SU-DHL-6 (cell line): ENCODE data around the gene CEP170.

Experiments
- H2AFZ ChIP-seq: fragments of 200-600 bp; sonication (generic); 2 replicates; pipeline ENCODE4 v1.6.1; 2014; ENCODE audit warnings: low read depth, mild to moderate bottlenecking, moderate library complexity, mixed read lengths, antibody characterized with exemption, low read length; ENCODE audit not compliant: severe bottlenecking
- H3F3A ChIP-seq: fragments of 200-600 bp; shearing (Covaris generic); 2 replicates; pipeline ENCODE4 v1.6.0; 2016; ENCODE audit warnings: antibody characterized with exemption, mild to moderate bottlenecking; ENCODE audit not compliant: insufficient read depth
- H3K27ac ChIP-seq: fragments of 200-600 bp; sonication (generic); 2 replicates; pipeline ENCODE4 v1.5.1; 2016; ENCODE audit warnings: low read depth, mild to moderate bottlenecking, low read length, moderate library complexity, mixed read lengths
- H3K27me3 ChIP-seq: fragments of 200-600 bp; sonication (generic), shearing (Covaris generic); 2 replicates; pipeline ENCODE4 v1.6.0; 2014; ENCODE audit warnings: mild to moderate bottlenecking, low read length
- H3K36me3 ChIP-seq: fragments of 200-600 bp; sonication (generic); 2 replicates; pipeline ENCODE4 v1.6.1; 2014; ENCODE audit warnings: mild to moderate bottlenecking, low read length, mixed read lengths
- H3K4me2 ChIP-seq: fragments of 300-600, 200-600 bp; shearing (Covaris generic), sonication (generic); 2 replicates; pipeline ENCODE4 v1.6.0; 2014; ENCODE audit warnings: low read length, low read depth, mild to moderate bottlenecking; ENCODE audit not compliant: poor library complexity, severe bottlenecking
- H3K4me3 ChIP-seq: fragments of 200-600 bp; sonication (generic); 2 replicates; pipeline ENCODE4 v1.5.1; 2014; ENCODE audit warnings: antibody characterized with exemption, low read length, mild to moderate bottlenecking, mixed read lengths; ENCODE audit not compliant: insufficient read depth, poor library complexity, severe bottlenecking
- H3K79me2 ChIP-seq: fragments of 200-600 bp; sonication (generic); 2 replicates; pipeline ENCODE4 v1.6.1; 2014; ENCODE audit warnings: mild to moderate bottlenecking, low read length, moderate library complexity; ENCODE audit not compliant: insufficient read depth
- H3K9ac ChIP-seq: fragments of 200-600 bp; sonication (generic); 2 replicates; pipeline ENCODE4 v1.7.0; 2014; ENCODE audit warnings: mild to moderate bottlenecking, low read length
- H3K9me2 ChIP-seq: fragments of 200-600 bp; sonication (generic); replicated peaks from 2 replicates; pipeline ENCODE4 v1.6.1; 2014; ENCODE audit warnings: low read length; ENCODE audit not compliant: insufficient read depth
- H3K9me3 ChIP-seq: fragments of 200-600 bp; sonication (generic); 2 replicates; pipeline ENCODE4 v1.6.1; 2014; ENCODE audit warnings: low read length, mixed read lengths; ENCODE audit not compliant: insufficient read depth
- H4K20me1 ChIP-seq: fragments of 200-600 bp; sonication (generic); 2 replicates; pipeline ENCODE4 v1.6.1; 2014; ENCODE audit warnings: low read depth, mild to moderate bottlenecking, antibody characterized with exemption, low read length, moderate library complexity, mixed read lengths
- EZH2phosphoT487 ChIP-seq: fragments of 200-600 bp; sonication (generic), shearing (Covaris generic); conservative IDR thresholded peaks from 2 replicates; pipeline ENCODE4 v1.6.1; 2018; ENCODE audit warnings: mild to moderate bottlenecking, antibody characterized with exemption, low read length, moderate library complexity, mixed read lengths
- TF ChIP-seq, protein P1 (sequence below): fragments of 200-600 bp; sonication (generic); IDR thresholded peaks from one replicate; pipeline ENCODE4 v1.5.1; 2017; ENCODE audit warnings: antibody characterized with exemption, mild to moderate bottlenecking, low read length, moderate library complexity; ENCODE audit not compliant: insufficient read depth, poor library complexity, severe bottlenecking

The CEP170 gene

DNA sequence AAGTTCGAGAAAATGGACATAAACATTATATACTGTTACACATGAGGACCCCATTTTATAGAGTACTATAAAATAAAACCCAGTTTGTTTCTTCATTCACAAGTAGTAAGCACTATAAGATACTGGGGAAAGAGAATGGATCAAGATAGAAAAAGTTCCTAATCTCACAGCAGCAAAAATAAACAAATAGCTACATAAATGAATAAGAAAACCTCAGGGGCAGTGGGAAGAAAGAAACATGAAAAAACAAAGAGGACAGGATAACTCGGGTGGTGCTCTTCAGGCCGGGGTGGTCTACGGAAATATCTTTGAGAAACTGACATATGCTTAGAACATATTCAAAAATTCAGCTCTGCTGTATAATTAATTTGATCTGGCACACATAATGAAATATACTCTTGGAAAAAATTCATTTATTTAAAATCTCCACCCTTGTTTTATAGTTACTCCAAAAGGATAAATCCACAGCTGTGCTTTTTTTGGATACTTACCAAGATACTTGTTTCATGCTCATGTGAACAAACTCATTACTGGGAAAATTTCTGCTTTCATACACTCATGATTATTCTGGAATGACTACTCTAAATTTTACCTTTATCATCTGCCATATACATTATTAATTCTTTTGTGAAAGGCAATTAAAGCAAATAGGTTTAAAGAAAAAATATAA is 20.0 kb downstream of the CEP170 start:
- Histone ChIP-seq H3K79me2 (peaks cover 96% of the 10 kb centered on the region), H3F3A (peaks cover 3% of the 10 kb centered on the region; the same call in 1 of the 2 replicates), H3K27me3 (no peaks in the 10 kb centered on the region), H3K9me2 (no peaks in the 10 kb centered on the region), H3K36me3 (peaks cover 48% of the 10 kb centered on the region), H3K4me3 (no peak overlapping the region), H2AFZ (no peak overlapping the region), H3K9ac (no peak overlapping the region), H3K9me3 (peaks cover 27% of the 10 kb centered on the region), H4K20me1 (no peaks in the 10 kb centered on the region; the same call in 1 of the 2 replicates), H3K4me2 (no peak overlapping the region), H3K27ac (no peak overlapping the region)
- TF ChIP-seq, protein P1, sequence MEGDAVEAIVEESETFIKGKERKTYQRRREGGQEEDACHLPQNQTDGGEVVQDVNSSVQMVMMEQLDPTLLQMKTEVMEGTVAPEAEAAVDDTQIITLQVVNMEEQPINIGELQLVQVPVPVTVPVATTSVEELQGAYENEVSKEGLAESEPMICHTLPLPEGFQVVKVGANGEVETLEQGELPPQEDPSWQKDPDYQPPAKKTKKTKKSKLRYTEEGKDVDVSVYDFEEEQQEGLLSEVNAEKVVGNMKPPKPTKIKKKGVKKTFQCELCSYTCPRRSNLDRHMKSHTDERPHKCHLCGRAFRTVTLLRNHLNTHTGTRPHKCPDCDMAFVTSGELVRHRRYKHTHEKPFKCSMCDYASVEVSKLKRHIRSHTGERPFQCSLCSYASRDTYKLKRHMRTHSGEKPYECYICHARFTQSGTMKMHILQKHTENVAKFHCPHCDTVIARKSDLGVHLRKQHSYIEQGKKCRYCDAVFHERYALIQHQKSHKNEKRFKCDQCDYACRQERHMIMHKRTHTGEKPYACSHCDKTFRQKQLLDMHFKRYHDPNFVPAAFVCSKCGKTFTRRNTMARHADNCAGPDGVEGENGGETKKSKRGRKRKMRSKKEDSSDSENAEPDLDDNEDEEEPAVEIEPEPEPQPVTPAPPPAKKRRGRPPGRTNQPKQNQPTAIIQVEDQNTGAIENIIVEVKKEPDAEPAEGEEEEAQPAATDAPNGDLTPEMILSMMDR = no peak
- no peak for TF ChIP-seq EZH2phosphoT487

DNA sequence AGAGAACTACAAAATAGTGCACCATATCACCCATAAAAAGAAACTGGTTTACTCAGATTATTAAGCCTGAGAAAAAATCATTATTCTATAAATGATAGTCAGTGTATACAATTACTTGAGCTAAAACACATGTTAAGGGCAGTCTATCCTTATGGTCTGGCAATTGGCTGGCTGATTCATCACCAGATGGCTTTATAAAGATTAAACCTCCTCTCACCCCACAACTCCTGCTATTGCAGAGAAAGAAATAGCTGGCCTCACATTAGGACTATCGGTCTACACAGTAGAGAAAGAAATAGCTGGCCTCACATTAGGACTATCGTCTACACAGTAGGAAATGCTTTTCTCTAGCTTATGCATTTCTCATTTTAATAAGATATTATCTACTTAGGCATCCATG is 21.2 kb downstream of the CEP170 start:
- Histone ChIP-seq H3K27me3 (no peaks in the 10 kb centered on the region), H3K36me3 (peaks cover 58% of the 10 kb centered on the region), H4K20me1 (no peaks in the 10 kb centered on the region; the same call in 1 of the 2 replicates), H3F3A (peaks cover 3% of the 10 kb centered on the region; the same call in 1 of the 2 replicates), H3K9ac (no peak overlapping the region), H3K4me2 (no peak overlapping the region), H3K9me2 (no peaks in the 10 kb centered on the region), H3K27ac (no peak overlapping the region), H3K9me3 (peaks cover 33% of the 10 kb centered on the region), H3K79me2 (peaks cover 96% of the 10 kb centered on the region), H2AFZ (no peak overlapping the region), H3K4me3 (no peak overlapping the region)
- no peak for TF ChIP-seq EZH2phosphoT487
- TF ChIP-seq, protein P1 = no peak

DNA sequence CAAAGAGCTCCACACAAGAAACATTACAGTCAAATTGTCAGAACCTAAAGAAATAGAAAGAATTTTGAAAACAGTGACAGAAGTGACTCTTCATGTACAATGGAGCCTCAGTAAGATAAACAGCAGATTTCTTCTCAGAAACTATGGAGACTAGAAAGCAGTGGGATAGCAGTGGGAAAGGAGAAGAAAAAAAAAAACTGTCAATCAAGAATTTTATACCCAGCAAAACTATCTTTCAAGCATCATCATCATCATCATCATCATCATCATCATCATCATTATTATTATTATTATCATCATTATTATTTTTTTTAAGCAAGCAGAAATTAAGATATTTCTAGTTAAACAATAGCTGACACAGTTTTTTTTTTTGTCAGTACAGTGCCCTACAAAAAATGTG is 24.2 kb downstream of the CEP170 start:
- no peak overlapping the region for H3K4me2 ChIP-seq
- peaks cover 58% of the 10 kb centered on the region for H3K36me3 ChIP-seq
- H3K4me3 ChIP-seq = no peak overlapping the region
- H4K20me1 ChIP-seq = no peaks in the 10 kb centered on the region; the same call in 1 of the 2 replicates
- TF ChIP-seq, protein P1 = no peak
- no peak for TF ChIP-seq EZH2phosphoT487
- peaks cover 93% of the 10 kb centered on the region for H3K79me2 ChIP-seq
- H3K9ac ChIP-seq = no peak overlapping the region
- no peak overlapping the region for H2AFZ ChIP-seq
- H3F3A ChIP-seq = peaks cover 3% of the 10 kb centered on the region; the same call in 1 of the 2 replicates
- H3K9me3 ChIP-seq = peaks cover 33% of the 10 kb centered on the region
- H3K9me2 ChIP-seq = no peaks in the 10 kb centered on the region
- no peak overlapping the region for H3K27ac ChIP-seq
- no peaks in the 10 kb centered on the region for H3K27me3 ChIP-seq
